ENCODE data around the gene SPATA18. TPM values are rescaled to one million over a fixed set of nuclear protein-coding genes. Genes with fewer than 3 reads are reported as not detected.

Gene SPATA18
- polyA plus RNA-seq, 3 donors: 0.04 to 0.41 TPM; not detected in 1

- no peaks in the 10 kb centered on the region for H3K9me3 ChIP-seq (replicated peaks in 1 of 2; ENCODE audit: control insufficient read depth in 1 of 2, insufficient read depth in 1 of 2, low read length in 2 of 2)
- H4K20me1 ChIP-seq (ENCODE audit: insufficient read depth, low read length): no peaks in the 10 kb centered on the region
- H3K4me3 Mint-ChIP-seq: peak overlapping the region; percentile 86 to 99
- H3K9me3 Mint-ChIP-seq: peaks cover 0 to 10% (median 2%) of the 10 kb centered on the region in 7 donors
- peak overlapping the region; percentile 98 for H3K4me2 ChIP-seq (replicated peaks; ENCODE audit: extremely low read depth, low read length, poor library complexity, severe bottlenecking)
- no peaks in the 10 kb centered on the region for H3K79me2 ChIP-seq (ENCODE audit: insufficient read depth, low read length)
- intact Hi-C loops (cut with micrococcal nuclease): no loop called here
- peak overlapping the region; percentile 38 for H3K9ac ChIP-seq (ENCODE audit: insufficient read depth, low read length, poor library complexity, severe bottlenecking)
- peak overlapping the region in 6 of 7 donors; percentile 29 to 86 (median 52) for H3K27ac Mint-ChIP-seq
- no peak for TF ChIP-seq CTCF (IDR thresholded peaks at IDR 0.05)
- peak overlapping the region; percentile 80 for H2AFZ ChIP-seq (ENCODE audit: insufficient read depth, low read depth, low read length, poor library complexity, severe bottlenecking)
- H3K27me3 ChIP-seq (ENCODE audit: control insufficient read depth in 2 of 2, insufficient read depth in 2 of 2, low read length in 2 of 2): peaks cover 31 to 63% of the 10 kb centered on the region in 2 donors
- H3K36me3 ChIP-seq (replicated peaks in 1 of 2; ENCODE audit: control insufficient read depth in 1 of 2, insufficient read depth in 2 of 2, low read length in 2 of 2): no peaks in the 10 kb centered on the region
- peaks cover 31% of the 10 kb centered on the region for H3K4me1 Mint-ChIP-seq
- no peak overlapping the region for H3K27ac ChIP-seq (ENCODE audit: low read depth in 1 of 2, low read length in 2 of 2)
- 1% methylated on average over 41 of the region's 46 CpGs for WGBS (ENCODE audit: insufficient coverage)
- peak; percentile 32 to 49 (median 37) for DNase-seq
- no peaks in the 10 kb centered on the region for H3K36me3 Mint-ChIP-seq
- H3K27me3 Mint-ChIP-seq (ENCODE audit: low read depth in 3 of 3): peaks cover 30 to 57% (median 53%) of the 10 kb centered on the region in 3 donors
- peaks cover 23 to 34% of the 10 kb centered on the region in 2 donors for H3K4me1 ChIP-seq (ENCODE audit: control insufficient read depth in 1 of 2, insufficient read depth in 2 of 2, low read length in 2 of 2)
- H3K4me3 ChIP-seq (replicated peaks in 1 of 3; ENCODE audit: low read depth in 2 of 3, low read length in 3 of 3): peak overlapping the region; percentile 36 to 80 (median 46)
Observed at GRCh38 chr4:52051615-52052474, 741 bp downstream of the SPATA18 start.

GRCh38 chr4:52052475-52052780 lies 1.3 kb downstream of the SPATA18 start:
- peaks cover 0 to 10% (median 2%) of the 10 kb centered on the region in 7 donors for H3K9me3 Mint-ChIP-seq
- peaks cover 31 to 58% of the 10 kb centered on the region in 2 donors for H3K27me3 ChIP-seq (ENCODE audit: control insufficient read depth in 2 of 2, insufficient read depth in 2 of 2, low read length in 2 of 2)
- TF ChIP-seq CTCF (IDR thresholded peaks at IDR 0.05): no peak
- H3K36me3 ChIP-seq (replicated peaks in 1 of 2; ENCODE audit: control insufficient read depth in 1 of 2, insufficient read depth in 2 of 2, low read length in 2 of 2): no peaks in the 10 kb centered on the region
- H3K9me3 ChIP-seq (replicated peaks in 1 of 2; ENCODE audit: control insufficient read depth in 1 of 2, insufficient read depth in 1 of 2, low read length in 2 of 2): no peaks in the 10 kb centered on the region
- H3K4me3 Mint-ChIP-seq: peak overlapping the region; percentile 86 to 99
- H3K36me3 Mint-ChIP-seq: no peaks in the 10 kb centered on the region
- H2AFZ ChIP-seq (ENCODE audit: insufficient read depth, low read depth, low read length, poor library complexity, severe bottlenecking): peak overlapping the region; percentile 80
- no CpG with 5 or more reads among the region's 7 CpGs for WGBS (ENCODE audit: insufficient coverage)
- peak overlapping the region in 5 of 7 donors; percentile 25 to 86 (median 53) for H3K27ac Mint-ChIP-seq
- H3K79me2 ChIP-seq (ENCODE audit: insufficient read depth, low read length): no peaks in the 10 kb centered on the region
- no peak overlapping the region for H3K27ac ChIP-seq (ENCODE audit: low read depth in 1 of 2, low read length in 2 of 2)
- H3K27me3 Mint-ChIP-seq (ENCODE audit: low read depth in 3 of 3): peaks cover 30 to 51% (median 49%) of the 10 kb centered on the region in 3 donors
- H3K4me3 ChIP-seq (replicated peaks in 1 of 3; ENCODE audit: low read depth in 2 of 3, low read length in 3 of 3): peak overlapping the region; percentile 36 to 80 (median 46)
- peaks cover 28 to 40% of the 10 kb centered on the region in 2 donors for H3K4me1 ChIP-seq (ENCODE audit: control insufficient read depth in 1 of 2, insufficient read depth in 2 of 2, low read length in 2 of 2)
- peak overlapping the region; percentile 98 for H3K4me2 ChIP-seq (replicated peaks; ENCODE audit: extremely low read depth, low read length, poor library complexity, severe bottlenecking)
- intact Hi-C loops (cut with micrococcal nuclease): no loop called here
- H3K9ac ChIP-seq (ENCODE audit: insufficient read depth, low read length, poor library complexity, severe bottlenecking): peak overlapping the region; percentile 38
- peaks cover 37% of the 10 kb centered on the region for H3K4me1 Mint-ChIP-seq
- peak; percentile 36 to 59 (median 50) for DNase-seq
- H4K20me1 ChIP-seq (ENCODE audit: insufficient read depth, low read length): no peaks in the 10 kb centered on the region
